Ascending aorta (tissue), 2 donors: Measurements from ENCODE around the gene SAFB2. TPM values are rescaled to one million over a fixed set of nuclear protein-coding genes. Genes with fewer than 3 reads are reported as not detected.
A peak's percentile ranks its signal among the peaks of the same experiment; 100 is the strongest.

ENCODE experiments used
- DNase-seq, 2 donors: peaks; one replicate each; pipeline ENCODE4 v3.0.0-alpha.2; 2019; ENCODE audit warnings: low spot score in 2 of 2
- H3K27ac ChIP-seq, 2 donors: fragments of 200-600 bp; sonication (generic); one replicate each; pipeline ENCODE4 v1.5.1; 2016 to 2017; ENCODE audit warnings: mild to moderate bottlenecking in 1 of 2
- H3K27me3 ChIP-seq: fragments of 200-600 bp; sonication (generic); one replicate; pipeline ENCODE4 v1.5.1; 2017
- H3K36me3 ChIP-seq, 2 donors: fragments of 200-600 bp; sonication (generic); one replicate each; pipeline ENCODE4 v1.5.1; 2016
- H3K4me1 ChIP-seq, 2 donors: fragments of 200-600 bp; sonication (generic); one replicate each; pipeline ENCODE4 v1.5.1; 2016 to 2017; ENCODE audit warnings: mild to moderate bottlenecking in 1 of 2
- H3K4me3 ChIP-seq, 2 donors: fragments of 200-600 bp; sonication (generic); one replicate each; pipeline ENCODE4 v1.5.1; 2016 to 2017; ENCODE audit warnings: mild to moderate bottlenecking in 1 of 2
- H3K9me3 ChIP-seq, 2 donors: fragments of 200-600 bp; sonication (generic); one replicate each; pipeline ENCODE4 v1.5.1; 2016
- CTCF ChIP-seq, 3 experiments: fragments of 200-600 bp in 2 of 3; fragments of 450-650 bp in 1 of 3; sonication (generic) in 2 of 3; IDR thresholded peaks; one replicate each; pipeline ENCODE4 v1.5.1; 2016 to 2019; ENCODE audit warnings: antibody characterized with exemption in 3 of 3, mild to moderate bottlenecking in 1 of 3, moderate library complexity in 1 of 3
- intact Hi-C: fragments of 100-400 bp; cut with DNase I; formaldehyde crosslinking; loops from one replicate; pipeline ENCODE4 v1.15.1; 2023
- total RNA-seq: library from RNA; depleted of rRNA; stranded (reverse); fragments of >200 nt; gene quantifications from one replicate; pipeline ENCODE4 v1.1.0, GENCODE V29; 2016

The SAFB2 gene
- total RNA-seq, 1 donor from 2014 or later = 10.7 TPM

GRCh38 chr19:5579286-5579685 is 43.3 kb downstream of the SAFB2 start:
- DNase-seq = no peak
- H3K4me3 ChIP-seq = no peak overlapping the region
- H3K9me3 ChIP-seq = no peaks in the 10 kb centered on the region
- no peaks in the 10 kb centered on the region for H3K27me3 ChIP-seq
- intact Hi-C loops = no loop called here
- no peaks in the 10 kb centered on the region for H3K4me1 ChIP-seq
- no peak for TF ChIP-seq CTCF (IDR thresholded peaks at IDR 0.05)
- peaks cover 5 to 21% of the 10 kb centered on the region in 2 donors for H3K36me3 ChIP-seq
- H3K27ac ChIP-seq = no peak overlapping the region

- peaks cover 5 to 15% of the 10 kb centered on the region in 2 donors for H3K36me3 ChIP-seq
- no peak for DNase-seq
- no peaks in the 10 kb centered on the region for H3K27me3 ChIP-seq
- H3K4me1 ChIP-seq = no peaks in the 10 kb centered on the region
- H3K9me3 ChIP-seq = no peaks in the 10 kb centered on the region
- no peak overlapping the region for H3K27ac ChIP-seq
- intact Hi-C loops = loop anchor here (1.0 kb wide), 1 partner anchor 530 kb away; no protein-coding TSS in a partner anchor
- no peak overlapping the region for H3K4me3 ChIP-seq
- TF ChIP-seq CTCF (IDR thresholded peaks at IDR 0.05) = peak; percentile 86 to 99 (median 99)
Observed at GRCh38 chr19:5578097-5578846, 44.3 kb downstream of the SAFB2 start.

- H3K36me3 ChIP-seq = no peaks in the 10 kb centered on the region
- no peaks in the 10 kb centered on the region for H3K9me3 ChIP-seq
- no peak overlapping the region for H3K4me3 ChIP-seq
- intact Hi-C loops = no loop called here
- no peak for DNase-seq
- no peaks in the 10 kb centered on the region for H3K4me1 ChIP-seq
- TF ChIP-seq CTCF (IDR thresholded peaks at IDR 0.05) = no peak
- H3K27ac ChIP-seq = no peak overlapping the region
- H3K27me3 ChIP-seq = no peaks in the 10 kb centered on the region
Observed at GRCh38 chr19:5575590-5575989, 47.0 kb downstream of the SAFB2 start.

GRCh38 chr19:5572556-5573286 is 49.9 kb downstream of the SAFB2 start:
- no peaks in the 10 kb centered on the region for H3K4me1 ChIP-seq
- H3K9me3 ChIP-seq = no peaks in the 10 kb centered on the region
- intact Hi-C loops = no loop called here
- H3K27me3 ChIP-seq = peaks cover 4% of the 10 kb centered on the region
- H3K27ac ChIP-seq = no peak overlapping the region
- DNase-seq = no peak
- TF ChIP-seq CTCF (IDR thresholded peaks at IDR 0.05) = no peak
- no peaks in the 10 kb centered on the region for H3K36me3 ChIP-seq
- no peak overlapping the region for H3K4me3 ChIP-seq

- intact Hi-C loops = no loop called here
- H3K36me3 ChIP-seq = no peaks in the 10 kb centered on the region
- TF ChIP-seq CTCF (IDR thresholded peaks at IDR 0.05) = no peak
- no peak overlapping the region for H3K4me3 ChIP-seq
- no peak overlapping the region for H3K27ac ChIP-seq
- H3K4me1 ChIP-seq = no peaks in the 10 kb centered on the region
- H3K27me3 ChIP-seq = peaks cover 8% of the 10 kb centered on the region
- H3K9me3 ChIP-seq = no peaks in the 10 kb centered on the region
- no peak for DNase-seq
Observed at GRCh38 chr19:5571777-5572176, 50.8 kb downstream of the SAFB2 start.
